ENCODE measurements around the gene LY6G6F. TPM values are rescaled to one million over a fixed set of nuclear protein-coding genes. Genes with fewer than 3 reads are reported as not detected.

The LY6G6F gene
- polyA plus RNA-seq, 3 donors, result 0.51 TPM; not detected in 2

DNA sequence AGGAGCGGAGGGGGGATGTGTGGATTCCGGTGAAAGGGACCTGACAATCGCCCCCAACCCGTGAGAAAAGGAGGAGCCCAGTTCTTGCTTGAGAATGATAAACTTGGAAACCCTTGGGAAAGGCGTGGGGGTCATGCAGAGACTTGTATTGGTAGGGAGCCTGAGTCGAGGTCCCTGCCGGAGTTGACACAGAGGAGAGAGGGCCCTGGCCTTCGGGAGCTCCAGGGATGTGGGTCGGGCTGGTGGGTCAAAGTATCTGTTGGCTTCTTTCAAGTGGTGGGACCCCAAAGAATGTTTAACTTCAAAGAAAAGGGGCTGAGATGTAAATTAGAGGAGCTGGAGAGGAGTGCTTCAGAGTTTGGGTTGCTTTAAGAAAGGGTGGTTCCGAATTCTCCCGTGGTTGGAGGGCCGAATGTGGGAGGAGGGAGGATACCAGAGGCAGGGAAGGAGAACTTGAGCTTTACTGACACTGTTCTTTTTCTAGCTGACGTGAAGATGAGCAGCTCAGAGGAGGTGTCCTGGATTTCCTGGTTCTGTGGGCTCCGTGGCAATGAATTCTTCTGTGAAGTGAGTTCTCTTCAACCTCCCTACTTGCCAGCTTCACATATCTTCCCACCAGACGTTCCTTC lies 40.2 kb upstream of the LY6G6F start:
- Histone ChIP-seq H3K9me3 (replicated peaks in 1 of 2; ENCODE audit: control insufficient read depth in 1 of 2, insufficient read depth in 1 of 2, low read length in 2 of 2) (no peaks in the 10 kb centered on the region), H3K79me2 (ENCODE audit: insufficient read depth, low read length) (peaks cover 68% of the 10 kb centered on the region), H3K9ac (ENCODE audit: insufficient read depth, low read length, poor library complexity, severe bottlenecking) (peak overlapping the region; percentile 88), H3K36me3 (replicated peaks in 1 of 2; ENCODE audit: control insufficient read depth in 1 of 2, insufficient read depth in 2 of 2, low read length in 2 of 2) (peaks cover 51 to 70% of the 10 kb centered on the region in 2 donors), H3K27me3 (ENCODE audit: control insufficient read depth in 2 of 2, insufficient read depth in 2 of 2, low read length in 2 of 2) (no peaks in the 10 kb centered on the region), H4K20me1 (ENCODE audit: insufficient read depth, low read length) (peaks cover 11% of the 10 kb centered on the region), H3K4me3 (replicated peaks in 1 of 3; ENCODE audit: low read depth in 2 of 3, low read length in 3 of 3) (peak overlapping the region; percentile 87 to 94 (median 90)), H3K27ac (ENCODE audit: low read depth in 1 of 2, low read length in 2 of 2) (peak overlapping the region; percentile 93 to 95), H3K4me1 (ENCODE audit: control insufficient read depth in 1 of 2, insufficient read depth in 2 of 2, low read length in 2 of 2) (peaks cover 42 to 53% of the 10 kb centered on the region in 2 donors), H2AFZ (ENCODE audit: insufficient read depth, low read depth, low read length, poor library complexity, severe bottlenecking) (peak overlapping the region; percentile 81), H3K4me2 (replicated peaks; ENCODE audit: extremely low read depth, low read length, poor library complexity, severe bottlenecking) (peak overlapping the region; percentile 97)
- peaks cover 0 to under 1% (median 0%) of the 10 kb centered on the region in 7 donors for H3K9me3 Mint-ChIP-seq
- peak overlapping the region; percentile 96 to 98 (median 98) for H3K27ac Mint-ChIP-seq
- H3K4me3 Mint-ChIP-seq, result peak overlapping the region; percentile 93 to 98
- peaks cover 66 to 78% of the 10 kb centered on the region in 2 donors for H3K36me3 Mint-ChIP-seq
- TF ChIP-seq, protein P1, sequence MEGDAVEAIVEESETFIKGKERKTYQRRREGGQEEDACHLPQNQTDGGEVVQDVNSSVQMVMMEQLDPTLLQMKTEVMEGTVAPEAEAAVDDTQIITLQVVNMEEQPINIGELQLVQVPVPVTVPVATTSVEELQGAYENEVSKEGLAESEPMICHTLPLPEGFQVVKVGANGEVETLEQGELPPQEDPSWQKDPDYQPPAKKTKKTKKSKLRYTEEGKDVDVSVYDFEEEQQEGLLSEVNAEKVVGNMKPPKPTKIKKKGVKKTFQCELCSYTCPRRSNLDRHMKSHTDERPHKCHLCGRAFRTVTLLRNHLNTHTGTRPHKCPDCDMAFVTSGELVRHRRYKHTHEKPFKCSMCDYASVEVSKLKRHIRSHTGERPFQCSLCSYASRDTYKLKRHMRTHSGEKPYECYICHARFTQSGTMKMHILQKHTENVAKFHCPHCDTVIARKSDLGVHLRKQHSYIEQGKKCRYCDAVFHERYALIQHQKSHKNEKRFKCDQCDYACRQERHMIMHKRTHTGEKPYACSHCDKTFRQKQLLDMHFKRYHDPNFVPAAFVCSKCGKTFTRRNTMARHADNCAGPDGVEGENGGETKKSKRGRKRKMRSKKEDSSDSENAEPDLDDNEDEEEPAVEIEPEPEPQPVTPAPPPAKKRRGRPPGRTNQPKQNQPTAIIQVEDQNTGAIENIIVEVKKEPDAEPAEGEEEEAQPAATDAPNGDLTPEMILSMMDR (IDR thresholded peaks at IDR 0.05), result no peak
- intact Hi-C loops (cut with micrococcal nuclease), result loop anchor here (5.0 kb wide), 5 partner anchors 36 to 291 kb away; partner anchors contain the start of genes ABHD16A (in 1 of the 2), CLIC1 (in 1 of the 2), DDX39B (in 1 of the 2) and NELFE (in 1 of the 2)
- no peak for DNase-seq
- H3K4me1 Mint-ChIP-seq, result peaks cover 46% of the 10 kb centered on the region
- H3K27me3 Mint-ChIP-seq (ENCODE audit: low read depth in 3 of 3), result peaks cover 0 to 1% (median 0%) of the 10 kb centered on the region in 3 donors
- 8% methylated on average over 15 of the region's 15 CpGs for WGBS (ENCODE audit: insufficient coverage)

DNA sequence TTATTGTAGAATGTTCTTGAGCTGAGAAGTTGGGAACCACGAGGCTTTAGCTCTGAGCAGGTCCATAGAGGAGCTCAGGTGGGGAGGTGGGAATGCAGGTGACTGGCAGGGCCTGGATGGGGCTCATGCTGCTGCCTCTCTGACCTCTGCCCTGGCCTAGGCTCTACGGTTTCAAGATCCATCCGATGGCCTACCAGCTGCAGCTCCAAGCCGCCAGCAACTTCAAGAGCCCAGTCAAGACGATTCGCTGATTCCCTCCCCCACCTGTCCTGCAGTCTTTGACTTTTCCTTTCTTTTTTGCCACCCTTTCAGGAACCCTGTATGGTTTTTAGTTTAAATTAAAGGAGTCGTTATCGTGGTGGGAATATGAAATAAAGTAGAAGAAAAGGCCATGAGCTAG lies 37.0 kb upstream of the LY6G6F start, which contains the start of gene LY6G5B:
Gene LY6G5B, plus strand, starts transcription at position 301 of the 400 bp plus-strand sequence. CDS start 975 bp downstream, outside the sequence.
- peak within 1 kb of the TSS in 2 of 7 donors; percentile 69 to 70 for H3K27ac Mint-ChIP-seq
- H3K9me3 Mint-ChIP-seq, result peaks cover 0 to 4% (median 0%) of the 10 kb centered on the region in 7 donors
- H3K27me3 Mint-ChIP-seq (ENCODE audit: low read depth in 3 of 3), result peaks cover 0 to 1% (median 0%) of the 10 kb centered on the region in 3 donors

More for the DNA sequence above, 37.0 kb upstream of the LY6G6F start, which contains the start of gene LY6G5B:
- Mint-ChIP-seq H3K36me3 (peaks cover 68 to 74% of the 10 kb centered on the region in 2 donors), H3K4me3 (no peak within 1 kb of the TSS), H3K4me1 (peaks cover 16% of the 10 kb centered on the region)
- Histone ChIP-seq H3K36me3 (replicated peaks in 1 of 2; ENCODE audit: control insufficient read depth in 1 of 2, insufficient read depth in 2 of 2, low read length in 2 of 2) (peaks cover 64 to 75% of the 10 kb centered on the region in 2 donors), H3K27ac (ENCODE audit: low read depth in 1 of 2, low read length in 2 of 2) (peak within 1 kb of the TSS in 1 of 2 donors; percentile 11), H2AFZ (ENCODE audit: insufficient read depth, low read depth, low read length, poor library complexity, severe bottlenecking) (no peak within 1 kb of the TSS), H3K27me3 (ENCODE audit: control insufficient read depth in 2 of 2, insufficient read depth in 2 of 2, low read length in 2 of 2) (no peaks in the 10 kb centered on the region), H3K79me2 (ENCODE audit: insufficient read depth, low read length) (peaks cover 43% of the 10 kb centered on the region), H3K9me3 (replicated peaks in 1 of 2; ENCODE audit: control insufficient read depth in 1 of 2, insufficient read depth in 1 of 2, low read length in 2 of 2) (no peaks in the 10 kb centered on the region), H3K9ac (ENCODE audit: insufficient read depth, low read length, poor library complexity, severe bottlenecking) (no peak within 1 kb of the TSS), H3K4me2 (replicated peaks; ENCODE audit: extremely low read depth, low read length, poor library complexity, severe bottlenecking) (no peak within 1 kb of the TSS), H3K4me1 (ENCODE audit: control insufficient read depth in 1 of 2, insufficient read depth in 2 of 2, low read length in 2 of 2) (peaks cover 14 to 21% of the 10 kb centered on the region in 2 donors), H3K4me3 (replicated peaks in 1 of 3; ENCODE audit: low read depth in 2 of 3, low read length in 3 of 3) (no peak within 1 kb of the TSS), H4K20me1 (ENCODE audit: insufficient read depth, low read length) (peaks cover 11% of the 10 kb centered on the region)
- TF ChIP-seq, protein P1 (IDR thresholded peaks at IDR 0.05), result no peak
- DNase-seq, result no peak
- intact Hi-C loops (cut with micrococcal nuclease), result loop anchor here (5.0 to 10.0 kb wide), 6 partner anchors 33 to 288 kb away; partner anchors contain the start of genes NELFE (in 2 of the 2), SKIC2 (in 2 of the 2), ABHD16A (in 1 of the 2) and CLIC1 (in 1 of the 2)
- WGBS (ENCODE audit: insufficient coverage), result 100% methylated on average over 4 of the region's 8 CpGs
